GM21447 (cell line): ENCODE measurements around the gene MYL4.
A peak's percentile ranks its signal among the peaks of the same experiment; 100 is the strongest.
"Not testable (repeated sequence)": the region's sequence is repeated elsewhere in the genome, so short reads cannot be mapped to it uniquely, and the experiment has no call there.

Experiments
- ATAC-seq: cut with Tn5 transposase; IDR thresholded peaks from one replicate; pipeline ENCODE4 v1.9.1; 2021; ENCODE audit not compliant: unreplicated experiment

MYL4 gene

DNA sequence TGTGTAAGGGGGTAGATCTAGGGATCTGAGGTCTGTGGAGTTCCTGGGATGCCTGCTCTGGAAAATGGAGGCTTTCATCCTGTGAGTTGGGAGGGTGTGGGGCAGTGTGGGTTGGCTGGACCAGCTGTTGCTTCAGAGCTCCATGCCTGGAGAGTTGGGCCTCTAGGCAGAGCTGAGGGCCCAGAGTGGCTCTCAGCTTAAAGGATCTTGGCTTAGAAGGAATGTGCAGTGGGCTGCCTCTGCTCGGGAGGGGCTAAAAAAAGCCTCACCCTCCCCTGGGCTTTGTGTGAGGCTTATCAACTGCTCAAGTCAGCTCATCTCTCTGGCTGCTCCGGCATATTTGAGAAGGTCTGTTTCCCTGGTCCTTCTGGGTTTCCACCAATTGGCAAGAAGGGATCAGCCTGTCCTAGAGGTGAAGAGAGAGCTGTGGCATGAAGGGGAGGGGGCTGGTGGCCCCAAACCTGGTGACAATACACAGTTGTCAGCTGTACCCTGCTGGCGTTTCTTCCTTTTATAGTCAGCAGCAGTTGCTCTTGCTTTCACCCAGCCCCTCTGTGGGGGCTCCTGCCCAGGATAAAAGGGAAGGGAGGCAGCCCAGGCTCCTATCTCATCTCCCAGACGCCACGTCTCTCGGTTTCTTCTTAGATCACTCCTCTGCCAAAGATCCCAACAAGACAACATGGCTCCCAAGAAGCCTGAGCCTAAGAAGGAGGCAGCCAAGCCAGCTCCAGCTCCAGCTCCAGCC is at the start of gene MYL4:
Gene MYL4, plus strand, starts transcription at position 605 of the 745 bp plus-strand sequence. Its CDS starts 75 bp downstream, at position 680.
- ATAC-seq, result no peak

GRCh38 chr17:47162013-47162622 is 47.0 kb upstream of the MYL4 start:
- ATAC-seq, result no peak

GRCh38 chr17:47164263-47164662 is 44.9 kb upstream of the MYL4 start:
- no peak for ATAC-seq

DNA sequence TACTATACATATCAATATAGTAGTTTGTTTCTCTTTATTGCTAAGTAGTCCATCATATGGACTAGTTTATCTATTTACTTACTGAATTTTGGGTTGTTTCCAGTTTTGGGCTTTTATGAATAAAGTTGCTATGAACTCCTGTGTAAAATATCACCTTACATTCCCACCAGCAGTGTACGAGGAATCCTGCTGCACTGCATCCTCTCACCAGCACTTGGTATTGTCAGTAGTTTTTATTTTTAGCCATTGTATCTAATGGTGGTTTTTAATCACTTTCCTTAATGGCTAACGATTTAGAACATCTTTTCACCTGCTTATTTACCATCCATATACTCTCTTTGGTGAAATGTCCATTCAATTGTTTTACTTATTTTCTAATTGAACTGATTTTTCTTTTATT is 44.0 kb upstream of the MYL4 start:
- ATAC-seq, result no peak

DNA sequence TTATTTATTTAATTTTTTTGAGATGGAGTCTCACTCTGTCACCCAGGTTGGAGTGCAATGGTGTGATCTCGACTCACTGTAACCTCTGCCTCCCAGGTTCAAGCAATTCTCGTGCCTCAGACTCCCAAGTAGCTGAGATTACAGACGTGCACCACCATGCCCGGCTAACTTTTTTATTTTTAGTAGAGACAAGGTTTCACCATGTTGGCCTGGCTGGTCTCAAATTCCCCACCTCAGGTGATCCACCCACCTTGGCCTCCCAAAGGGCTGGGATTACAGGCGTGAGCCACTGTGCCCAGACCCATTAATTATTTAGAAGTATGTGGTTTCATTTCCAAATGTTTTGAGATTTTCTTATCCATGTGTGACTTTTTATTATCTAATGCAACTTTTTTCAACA is 42.3 kb upstream of the MYL4 start:
- not testable (repeated sequence) for ATAC-seq

GRCh38 chr17:47168896-47169295 is 40.3 kb upstream of the MYL4 start:
- not testable (repeated sequence) for ATAC-seq

- no peak for ATAC-seq
Observed at GRCh38 chr17:47170710-47171109, 38.4 kb upstream of the MYL4 start.

DNA sequence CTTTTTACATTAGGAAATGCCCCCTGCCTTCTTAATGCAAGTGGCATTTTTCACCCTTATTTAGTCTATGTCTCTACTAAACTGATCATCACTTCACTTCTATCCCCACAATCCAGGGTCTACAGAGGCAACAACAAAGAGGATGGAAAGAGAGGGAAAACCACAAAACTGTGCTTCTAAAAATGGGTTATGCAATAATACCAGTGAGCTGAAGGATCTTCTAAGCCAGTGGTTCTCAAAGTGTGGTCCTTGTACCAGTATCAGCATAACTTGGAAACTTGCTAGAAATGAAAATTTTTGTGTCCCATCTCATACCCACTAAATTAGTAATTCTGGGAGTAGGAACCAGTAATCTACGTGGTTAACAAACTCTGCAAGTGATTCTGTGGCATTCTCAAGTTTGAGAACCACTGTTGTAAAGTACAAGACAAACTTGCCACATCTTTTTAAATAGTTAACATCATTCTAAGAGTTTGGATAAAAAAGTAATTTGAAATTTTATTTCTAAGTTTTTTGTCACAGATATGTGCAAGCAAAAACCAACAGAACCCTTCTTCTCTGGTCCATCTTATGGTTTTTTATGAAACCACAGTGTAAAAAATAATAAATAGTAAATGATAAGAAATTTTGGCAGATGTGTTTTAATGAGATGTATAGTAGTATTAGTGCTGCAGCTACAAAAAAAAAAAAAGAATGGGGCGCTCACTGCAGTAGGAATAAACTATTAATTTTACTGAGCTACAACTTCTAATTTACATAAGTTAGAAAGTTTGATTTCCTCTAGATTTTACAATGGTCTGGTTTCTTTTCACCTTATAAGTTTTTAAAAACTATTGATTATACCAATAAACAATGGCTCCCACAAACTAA is 36.2 kb upstream of the MYL4 start:
- ATAC-seq, result no peak

DNA sequence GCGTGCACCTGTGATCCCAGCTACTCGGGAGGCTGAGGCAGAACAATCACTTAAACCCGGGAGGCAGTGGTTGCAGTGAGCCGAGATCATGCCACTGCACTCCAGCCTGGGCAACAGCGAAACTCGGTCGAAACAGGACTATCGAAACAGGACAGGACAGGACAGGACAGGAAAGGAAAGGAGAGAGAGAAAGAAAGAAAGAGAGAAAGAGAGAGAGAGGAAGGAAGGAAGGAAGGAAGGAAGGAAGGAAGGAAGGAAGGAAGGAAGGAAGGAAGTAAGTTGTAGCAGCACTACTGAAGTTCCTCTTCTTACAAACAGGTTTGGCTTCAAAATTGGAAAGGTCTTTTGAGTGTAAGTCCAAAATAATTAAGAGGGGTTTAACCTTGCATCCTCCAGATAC is 34.3 kb upstream of the MYL4 start:
- ATAC-seq, result not testable (repeated sequence)

DNA sequence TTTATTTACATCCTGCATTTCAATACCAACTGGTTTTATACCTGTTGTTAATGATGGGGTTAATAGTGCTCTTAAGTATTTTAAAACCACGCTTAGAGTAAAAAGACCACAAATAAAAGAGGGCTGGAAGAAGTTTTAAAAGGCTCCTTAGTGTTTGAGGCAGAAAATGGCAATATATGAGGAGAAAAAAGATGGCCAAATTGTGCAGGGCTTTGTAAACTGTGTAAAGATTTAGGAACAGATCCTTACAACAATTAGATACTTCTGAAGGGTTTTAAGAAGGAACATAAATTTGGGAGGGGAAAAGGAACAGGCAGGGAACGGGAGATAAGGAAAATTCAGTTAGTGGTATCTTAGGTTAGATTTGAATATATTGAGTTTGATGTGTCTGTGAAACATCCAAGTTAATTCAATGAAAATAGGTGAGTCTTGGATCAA is 32.7 kb upstream of the MYL4 start:
- no peak for ATAC-seq

DNA sequence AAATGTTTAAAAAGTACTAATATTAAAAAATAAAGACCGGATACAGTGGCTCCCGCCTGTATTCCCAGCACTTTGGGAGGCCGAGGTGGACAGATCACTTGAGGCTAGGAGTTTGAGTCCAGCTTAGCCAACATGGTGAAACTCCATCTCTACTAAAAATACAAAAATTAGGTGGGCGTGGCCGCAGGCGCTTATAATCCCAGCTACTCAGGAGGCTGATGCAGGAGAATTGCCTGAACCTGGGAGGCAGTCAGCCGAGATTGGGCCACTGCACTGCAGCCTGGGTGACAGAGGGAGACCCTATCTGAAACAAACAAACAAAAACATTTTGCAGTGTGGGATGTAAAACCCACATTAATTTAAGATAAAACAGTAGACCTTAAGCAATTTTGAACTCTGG is 31.9 kb upstream of the MYL4 start:
- no peak for ATAC-seq

- no peak for ATAC-seq
Observed at GRCh38 chr17:47179141-47179540, 30.0 kb upstream of the MYL4 start.

DNA sequence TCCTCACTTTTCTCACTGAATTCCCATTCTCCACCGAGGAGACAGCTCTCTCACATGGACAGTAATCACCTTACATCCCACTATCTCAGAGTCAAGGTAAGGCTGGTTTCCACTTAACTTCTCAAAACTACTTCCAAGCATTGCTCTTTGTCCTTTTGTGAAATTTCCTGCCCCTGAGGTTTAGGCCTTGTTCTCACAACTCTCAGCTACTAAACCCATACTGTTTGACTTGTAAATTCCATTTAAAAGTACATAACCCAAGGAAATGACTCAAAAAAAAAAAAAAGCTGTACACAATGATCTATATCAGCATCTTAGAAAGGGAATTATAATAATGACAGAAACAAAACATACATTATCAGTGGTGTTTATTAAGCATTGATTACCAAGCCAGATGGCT is 28.8 kb upstream of the MYL4 start:
- ATAC-seq, result no peak

DNA sequence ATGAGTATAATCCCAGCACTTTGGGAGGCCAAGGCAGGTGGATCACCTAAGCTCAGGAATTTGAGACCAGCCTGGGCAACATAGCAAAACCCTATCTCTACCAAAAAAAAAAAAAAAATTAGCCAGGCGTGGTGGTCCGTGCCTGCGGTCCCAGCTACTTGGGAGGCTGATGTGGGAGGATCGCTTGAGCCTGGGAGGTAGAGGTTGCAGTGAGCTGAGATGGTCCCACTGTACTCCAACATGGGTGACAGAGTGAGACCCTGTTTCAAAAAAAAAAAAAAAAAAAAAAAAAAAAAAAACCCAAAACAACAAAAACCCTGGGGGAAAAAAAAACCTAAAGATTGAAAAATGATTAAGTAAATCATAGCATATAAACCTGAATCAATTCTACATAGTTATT is 28.2 kb upstream of the MYL4 start:
- ATAC-seq, result not testable (repeated sequence)

- no peak for ATAC-seq
Observed at GRCh38 chr17:47184681-47185080, 24.5 kb upstream of the MYL4 start.

- ATAC-seq, result no peak
Observed at GRCh38 chr17:47188271-47188875, 20.8 kb upstream of the MYL4 start.

DNA sequence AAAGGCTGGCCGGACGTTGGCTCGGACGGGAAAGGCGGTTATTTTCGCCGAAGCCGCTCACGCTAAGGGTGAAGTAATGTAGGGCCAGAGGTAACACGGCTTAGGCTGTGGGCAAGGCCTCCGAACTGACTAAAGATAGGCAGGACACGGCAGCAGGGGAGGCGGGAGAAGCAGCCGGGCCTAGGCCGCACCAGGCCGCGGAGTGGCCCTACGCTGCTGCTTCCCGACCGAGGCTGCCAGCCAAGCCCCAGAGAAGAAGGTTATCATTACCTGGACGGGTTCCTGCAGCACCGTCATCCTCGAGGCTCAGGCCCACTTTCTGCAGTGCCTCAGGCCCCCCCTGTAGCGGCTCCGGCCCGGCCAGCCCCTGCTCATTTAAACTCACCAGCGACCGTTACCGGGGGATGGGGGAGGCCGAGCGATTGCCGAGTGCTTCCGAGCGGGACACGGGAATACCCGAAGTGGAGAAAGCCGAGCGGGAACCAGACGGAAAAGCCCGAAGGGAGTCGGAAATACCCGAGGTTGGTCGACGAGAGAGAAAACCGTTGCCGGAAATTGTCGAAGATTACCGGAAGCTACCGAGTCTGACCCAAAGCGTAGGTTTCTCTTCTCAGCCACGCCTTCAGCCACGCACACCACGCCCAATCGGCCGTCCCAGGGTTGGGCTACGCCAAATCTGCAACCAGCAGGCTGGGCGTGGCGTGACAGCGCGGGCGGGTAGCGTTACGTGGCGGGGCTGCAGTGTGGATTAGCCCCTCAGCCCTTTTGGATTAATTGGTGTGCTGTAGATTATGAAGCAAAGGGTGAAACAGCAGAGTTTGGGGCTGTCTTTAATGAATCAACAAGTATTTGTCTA is 20.0 kb upstream of the MYL4 start, which contains the start of gene CDC27:
Gene CDC27, minus strand, starts transcription at position 420 of the 856 bp plus-strand sequence. Its CDS starts 123 bp downstream, at position 297.
- ATAC-seq, result peak; percentile 83

DNA sequence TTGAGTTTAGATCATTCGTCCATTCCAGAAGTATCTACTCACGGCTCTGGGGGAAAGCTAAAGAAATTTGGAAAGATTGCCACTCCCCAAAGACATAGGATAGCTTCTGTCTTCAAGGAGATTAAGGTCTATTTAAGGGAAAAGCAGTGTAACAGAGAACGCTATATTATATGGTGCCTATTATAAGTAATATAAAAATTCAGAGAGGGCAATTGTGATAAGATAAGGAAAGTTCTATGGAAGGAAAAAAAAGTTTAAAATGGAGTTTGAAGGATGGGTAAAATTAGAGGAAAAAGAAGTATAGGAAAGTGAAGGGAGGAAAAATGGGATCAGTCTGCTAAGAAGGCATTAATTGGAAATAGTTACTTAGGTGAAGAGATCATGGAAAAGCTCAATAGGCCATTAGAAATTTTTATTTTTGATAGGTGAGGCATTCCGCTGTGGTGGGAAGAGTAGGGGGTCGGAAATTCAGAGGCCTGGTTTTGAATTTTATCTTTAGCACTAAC is 19.4 kb upstream of the MYL4 start:
- no peak for ATAC-seq

DNA sequence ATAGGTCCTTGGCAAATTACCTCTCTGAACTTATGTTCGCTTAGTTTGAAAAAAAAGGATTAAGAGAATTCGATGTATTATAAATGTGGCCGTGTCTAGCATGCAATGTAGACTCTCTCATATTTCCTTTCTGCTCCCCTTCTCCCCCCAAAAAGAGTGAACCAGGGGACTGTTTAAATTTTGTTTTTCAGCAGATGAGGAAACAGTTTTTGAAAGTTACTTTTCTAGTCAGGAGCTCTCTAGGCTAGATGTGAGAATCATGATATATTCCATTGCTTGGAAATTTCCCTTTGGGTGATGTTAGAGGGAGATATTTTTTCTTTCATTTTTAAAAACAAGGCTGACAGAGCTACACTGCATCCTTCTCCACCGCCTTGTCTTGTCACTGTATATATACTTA is 18.9 kb upstream of the MYL4 start:
- ATAC-seq, result no peak

DNA sequence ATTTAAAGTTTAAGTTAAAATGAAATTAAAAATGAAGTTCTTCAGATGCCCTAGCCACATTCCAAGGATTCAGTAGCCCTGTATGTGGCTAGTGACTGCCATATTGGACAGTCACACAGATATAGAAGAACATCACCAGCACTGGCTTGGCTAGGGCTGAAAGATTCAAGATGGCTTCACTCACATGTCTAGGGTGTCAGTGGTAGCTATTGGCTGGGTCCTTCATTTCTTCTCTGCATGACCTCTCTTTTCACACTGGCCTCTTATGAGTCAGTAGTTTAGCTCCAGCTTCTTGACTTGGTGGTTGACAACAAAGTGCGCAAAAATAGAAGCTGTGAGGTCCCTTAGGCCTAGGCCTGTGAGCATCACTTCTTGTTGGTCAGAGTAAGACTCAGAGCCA is 18.4 kb upstream of the MYL4 start:
- no peak for ATAC-seq
